GM18498 (cell line): Measurements from ENCODE around the gene HSFX3.

Experiments
- ATAC-seq: cut with Tn5 transposase; IDR thresholded peaks from one replicate; pipeline ENCODE4 v1.9.1; 2021; ENCODE audit warnings: mild to moderate bottlenecking, moderate library complexity; ENCODE audit not compliant: unreplicated experiment

Gene HSFX3

GRCh38 chrX:149518236-149518635 lies 31.5 kb downstream of the HSFX3 start:
- ATAC-seq = no peak

- no peak for ATAC-seq
Observed at GRCh38 chrX:149517308-149517707, 32.4 kb downstream of the HSFX3 start.

GRCh38 chrX:149516604-149517003 lies 33.1 kb downstream of the HSFX3 start:
- no peak for ATAC-seq

- no peak for ATAC-seq
Observed at GRCh38 chrX:149515954-149516602, 33.6 kb downstream of the HSFX3 start.

- ATAC-seq = no peak
Observed at GRCh38 chrX:149513825-149514428, 35.8 kb downstream of the HSFX3 start.

GRCh38 chrX:149512225-149512885 lies 37.4 kb downstream of the HSFX3 start:
- peak; percentile 88 for ATAC-seq

- ATAC-seq = no peak
Observed at GRCh38 chrX:149511081-149511480, 38.6 kb downstream of the HSFX3 start.

- peak; percentile 64 for ATAC-seq
Observed at GRCh38 chrX:149510386-149510785, 39.3 kb downstream of the HSFX3 start.

- no peak for ATAC-seq
Observed at GRCh38 chrX:149508467-149508866, 41.3 kb downstream of the HSFX3 start.

GRCh38 chrX:149506349-149506748 lies 43.4 kb downstream of the HSFX3 start:
- ATAC-seq = no peak

- ATAC-seq = no peak
Observed at GRCh38 chrX:149505671-149506070, 44.1 kb downstream of the HSFX3 start.

- ATAC-seq = peak; percentile 78
Observed at GRCh38 chrX:149504915-149505651, 44.6 kb downstream of the HSFX3 start, which contains the start of gene IDS. TSS of gene IDS (minus strand) at chrX:149505306. CDS start at chrX:149505137, 169 bp downstream.

GRCh38 chrX:149504226-149504914 lies 45.4 kb downstream of the HSFX3 start:
- ATAC-seq = peak; percentile 41

GRCh38 chrX:149503446-149503845 lies 46.3 kb downstream of the HSFX3 start:
- peak; percentile 78 for ATAC-seq

- peak; percentile 34 for ATAC-seq
Observed at GRCh38 chrX:149502923-149503322, 46.8 kb downstream of the HSFX3 start.

GRCh38 chrX:149499766-149500165 lies 50.0 kb downstream of the HSFX3 start:
- no peak for ATAC-seq

GRCh38 chrX:149498767-149499166 lies 51.0 kb downstream of the HSFX3 start:
- ATAC-seq = no peak
